GM18870 (cell line): ENCODE measurements around the gene PTPN9.

Experiments used
- ATAC-seq: cut with Tn5 transposase; IDR thresholded peaks from one replicate; pipeline ENCODE4 v1.9.1; 2021; ENCODE audit warnings: moderate library complexity; ENCODE audit not compliant: unreplicated experiment

PTPN9 gene

DNA sequence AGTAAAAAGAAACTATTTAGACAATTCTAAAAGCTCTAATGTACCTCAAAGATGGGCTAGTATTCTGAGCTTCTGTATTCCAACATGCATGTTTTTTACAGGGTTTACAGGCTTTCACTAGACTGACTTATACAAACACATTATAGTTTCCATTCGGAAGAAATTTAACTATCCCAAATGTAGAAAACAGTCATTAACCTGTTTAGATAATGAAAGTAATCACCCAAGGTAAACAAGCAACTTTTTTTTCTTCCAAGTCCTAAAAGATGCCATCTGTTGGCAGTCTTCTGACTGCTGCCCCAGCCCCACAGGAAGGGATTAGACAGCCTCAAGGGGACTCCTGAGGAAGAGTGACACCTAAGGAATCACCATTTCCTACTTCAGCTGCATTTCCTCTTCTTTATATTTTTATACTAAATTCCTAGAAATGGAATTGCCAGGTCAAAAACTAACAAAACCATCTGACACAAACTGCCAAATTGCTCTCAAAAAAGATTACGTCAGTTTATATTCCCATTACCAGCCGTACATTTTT is 153.1 kb downstream of the PTPN9 start:
- no peak for ATAC-seq

DNA sequence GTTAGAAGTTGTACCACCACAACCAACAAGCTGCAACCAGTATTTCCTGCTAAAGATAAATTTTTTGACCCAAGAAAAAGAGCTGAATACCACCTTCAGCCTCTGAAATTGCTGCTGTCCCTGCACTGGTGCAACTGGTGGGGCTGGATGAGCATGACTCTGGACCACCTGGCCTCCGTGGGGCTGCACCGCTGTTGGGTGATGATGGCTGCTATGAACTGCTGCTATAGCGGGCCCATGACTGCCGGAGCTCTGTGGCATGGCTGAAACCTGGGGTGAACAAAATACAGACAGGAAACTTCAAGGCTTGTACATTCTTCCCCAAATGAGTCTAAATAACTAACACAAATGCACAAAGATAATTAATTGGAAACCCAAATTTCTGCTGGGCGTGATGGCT is 156.6 kb downstream of the PTPN9 start:
- ATAC-seq, result no peak

DNA sequence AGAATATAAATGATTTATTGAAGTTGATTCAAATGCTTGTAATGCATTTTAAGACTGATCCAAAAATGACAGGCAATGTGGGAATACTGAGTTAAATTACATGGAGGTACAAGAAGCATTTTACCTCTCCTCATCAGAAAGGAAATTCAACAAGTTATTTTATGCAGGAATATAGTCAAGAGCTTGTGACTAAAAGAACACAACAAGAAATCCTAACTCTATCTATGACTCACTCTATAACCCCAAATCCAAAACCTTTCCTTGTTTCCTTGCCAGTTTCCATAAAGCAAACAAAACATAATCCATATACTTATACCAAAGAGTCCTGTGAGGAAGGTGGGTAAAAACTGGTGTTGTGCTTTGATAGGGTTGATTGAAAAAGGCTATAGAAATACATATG is 158.4 kb downstream of the PTPN9 start:
- ATAC-seq, result no peak

DNA sequence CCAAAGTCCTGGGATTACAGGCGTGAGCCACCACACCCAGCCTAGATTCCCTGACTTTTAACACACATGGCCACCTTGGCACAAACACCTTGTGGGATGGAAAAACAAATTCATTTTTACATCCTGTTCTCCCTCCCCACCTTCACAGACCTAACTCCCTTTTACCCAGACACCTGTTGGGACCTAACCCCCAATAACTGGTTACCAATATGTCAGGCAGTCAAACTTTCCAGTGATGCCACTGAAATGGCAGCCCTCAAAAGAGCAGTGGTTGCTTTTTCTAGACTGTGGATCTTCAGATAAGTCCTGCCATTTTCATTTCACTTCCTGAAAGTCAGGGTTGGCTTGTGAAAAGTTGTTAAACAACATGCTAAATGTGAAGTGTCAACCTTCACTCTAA is 162.5 kb downstream of the PTPN9 start:
- no peak for ATAC-seq
